ENCODE results near the gene OGFR.
A peak's percentile ranks its signal among the peaks of the same experiment; 100 is the strongest.

Gene OGFR

GRCh38 chr20:62816884-62817873 is 12.5 kb downstream of the OGFR start, which contains the start of gene COL9A3:
Gene COL9A3, plus strand, starts transcription at chr20:62817050. Its CDS starts 15 bp downstream, at chr20:62817065.
- DNase-seq = no peak

GRCh38 chr20:62817975-62818591 is 13.4 kb downstream of the OGFR start:
- no peak for DNase-seq

- no peak for DNase-seq
Observed at GRCh38 chr20:62818592-62819493, 14.2 kb downstream of the OGFR start.

GRCh38 chr20:62819494-62820174 is 15.0 kb downstream of the OGFR start:
- no peak for DNase-seq

DNA sequence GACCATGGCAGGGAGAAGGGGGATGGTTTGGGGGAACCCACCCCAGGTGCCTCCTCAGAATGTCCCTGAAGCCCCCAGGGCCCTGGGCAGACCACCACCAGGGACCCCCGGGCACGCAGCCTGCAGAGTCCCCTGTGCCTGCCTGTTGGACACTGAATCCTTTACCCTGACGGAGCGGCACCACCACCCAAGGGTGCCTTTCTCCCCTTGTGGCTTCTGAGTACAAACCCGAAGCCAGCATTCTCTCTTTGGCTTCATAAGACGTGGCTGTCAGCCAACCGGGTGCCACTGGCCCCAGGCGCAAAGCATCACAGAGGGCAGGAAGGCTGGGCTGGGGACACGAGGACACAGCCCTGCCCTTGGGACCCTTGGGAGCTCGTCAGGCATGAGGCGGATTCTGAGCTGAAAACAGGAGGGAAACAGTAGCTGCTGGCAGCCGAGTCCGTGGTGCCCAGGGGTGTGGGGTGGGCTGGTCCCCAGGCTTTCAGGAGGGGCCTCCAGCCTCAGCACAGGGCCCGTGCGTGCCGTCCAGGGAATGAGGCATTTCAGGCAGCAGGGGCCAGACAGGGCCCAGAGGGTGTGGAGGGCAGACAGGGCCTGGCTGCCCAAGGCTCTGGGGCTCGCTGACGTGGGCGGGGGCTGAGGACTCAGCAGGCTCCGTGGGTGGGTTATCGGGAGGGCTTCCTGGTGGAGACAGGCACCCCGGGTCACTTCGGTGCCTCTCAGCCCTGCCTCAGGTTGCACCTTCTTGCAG is 15.8 kb downstream of the OGFR start:
- no peak for DNase-seq

DNA sequence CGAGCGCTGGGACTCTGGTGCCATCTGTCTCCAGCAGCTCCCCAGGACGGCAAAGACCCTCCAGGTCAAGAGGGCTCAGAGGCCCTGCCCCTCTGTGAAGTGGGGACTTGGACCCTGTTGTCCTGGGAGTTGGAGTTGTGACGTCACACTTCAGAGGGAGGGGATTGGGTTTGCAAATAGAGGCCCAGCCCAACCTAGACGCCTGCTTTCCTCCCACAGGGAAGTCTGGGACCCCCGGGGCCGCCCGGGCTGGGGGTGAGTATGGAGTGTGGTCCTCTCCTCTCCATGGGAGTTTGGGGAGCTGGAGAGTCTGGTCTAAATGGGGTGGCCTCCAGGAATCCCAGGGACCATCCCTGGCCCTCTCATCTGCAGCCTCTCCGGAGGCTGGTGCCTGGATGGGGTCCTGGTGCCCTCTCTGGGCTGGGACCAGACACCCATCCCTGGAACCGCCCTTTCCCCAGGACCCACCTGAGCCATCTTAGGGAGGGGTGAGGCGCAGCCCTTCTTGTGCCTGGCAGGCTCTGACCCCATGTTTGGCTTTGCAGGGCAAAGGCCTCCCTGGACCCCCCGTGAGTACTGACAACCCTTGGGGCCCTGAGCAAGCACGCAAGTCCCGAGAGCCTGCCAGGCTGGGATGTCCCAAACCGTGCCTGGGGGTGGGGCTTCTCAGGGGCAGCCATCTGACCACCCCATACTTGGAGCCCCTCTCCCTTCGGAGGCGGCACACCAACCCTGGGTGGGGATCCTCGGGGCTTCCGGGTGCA is 16.5 kb downstream of the OGFR start:
- DNase-seq = no peak

DNA sequence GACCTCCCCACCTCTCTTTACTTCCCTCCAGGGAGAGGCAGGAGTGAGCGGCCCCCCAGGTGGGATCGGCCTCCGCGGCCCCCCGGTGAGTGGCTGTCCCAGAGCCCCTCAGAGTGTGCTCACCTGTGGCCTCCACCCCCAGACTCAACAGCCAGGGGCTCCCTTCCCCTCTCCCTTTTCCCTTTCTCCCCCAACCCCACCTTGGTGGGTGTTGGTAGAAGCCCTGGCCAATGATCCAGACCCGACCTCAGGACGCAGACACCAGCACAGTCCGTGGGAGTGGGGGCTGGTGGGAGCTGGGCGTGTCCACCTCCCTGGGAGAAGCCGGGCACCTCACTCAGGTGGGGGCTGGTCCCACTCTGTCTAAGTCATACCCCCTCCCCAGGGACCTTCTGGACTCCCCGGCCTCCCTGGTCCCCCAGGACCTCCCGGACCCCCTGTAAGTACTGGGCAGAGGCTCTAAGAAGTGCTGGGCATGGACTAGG is 17.1 kb downstream of the OGFR start:
- no peak for DNase-seq

GRCh38 chr20:62822239-62822787 is 17.7 kb downstream of the OGFR start:
- no peak for DNase-seq

GRCh38 chr20:62822788-62823651 is 18.4 kb downstream of the OGFR start:
- DNase-seq = peak; percentile 73

GRCh38 chr20:62823688-62824475 is 19.2 kb downstream of the OGFR start:
- no peak for DNase-seq

- peak; percentile 50 for DNase-seq
Observed at GRCh38 chr20:62824476-62825332, 20.1 kb downstream of the OGFR start.

DNA sequence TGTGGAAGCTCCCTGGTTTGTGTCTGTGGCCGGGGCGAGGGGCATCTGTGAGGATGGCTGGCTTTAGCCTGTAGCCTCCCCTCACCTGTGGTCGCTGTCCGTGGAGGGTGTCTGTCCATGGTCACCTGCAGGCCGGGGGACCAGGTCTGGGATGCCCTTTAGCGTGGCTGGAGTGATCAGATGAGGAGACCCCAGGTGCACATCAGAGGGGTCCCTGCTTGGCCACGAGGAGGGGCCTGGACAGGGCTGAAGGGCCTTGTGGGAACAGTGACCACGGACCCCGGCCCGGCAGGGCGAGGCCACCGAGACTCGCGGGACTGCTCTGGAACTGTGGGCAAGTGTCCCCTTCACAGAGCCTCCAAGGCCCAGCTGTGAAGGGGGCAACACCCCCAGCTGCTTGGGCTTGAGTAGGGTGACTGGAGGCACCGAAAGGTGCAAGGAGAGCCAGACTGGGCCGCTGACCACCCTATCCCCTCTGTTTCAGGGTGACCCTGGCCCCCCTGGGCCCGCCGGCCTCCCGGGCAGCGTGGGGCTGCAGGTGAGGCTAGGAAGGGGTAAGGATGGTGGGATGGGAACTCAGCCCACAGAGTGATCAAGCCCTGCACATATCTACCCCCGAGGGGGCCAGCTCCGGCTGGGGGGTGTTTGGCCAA is 20.8 kb downstream of the OGFR start:
- no peak for DNase-seq

DNA sequence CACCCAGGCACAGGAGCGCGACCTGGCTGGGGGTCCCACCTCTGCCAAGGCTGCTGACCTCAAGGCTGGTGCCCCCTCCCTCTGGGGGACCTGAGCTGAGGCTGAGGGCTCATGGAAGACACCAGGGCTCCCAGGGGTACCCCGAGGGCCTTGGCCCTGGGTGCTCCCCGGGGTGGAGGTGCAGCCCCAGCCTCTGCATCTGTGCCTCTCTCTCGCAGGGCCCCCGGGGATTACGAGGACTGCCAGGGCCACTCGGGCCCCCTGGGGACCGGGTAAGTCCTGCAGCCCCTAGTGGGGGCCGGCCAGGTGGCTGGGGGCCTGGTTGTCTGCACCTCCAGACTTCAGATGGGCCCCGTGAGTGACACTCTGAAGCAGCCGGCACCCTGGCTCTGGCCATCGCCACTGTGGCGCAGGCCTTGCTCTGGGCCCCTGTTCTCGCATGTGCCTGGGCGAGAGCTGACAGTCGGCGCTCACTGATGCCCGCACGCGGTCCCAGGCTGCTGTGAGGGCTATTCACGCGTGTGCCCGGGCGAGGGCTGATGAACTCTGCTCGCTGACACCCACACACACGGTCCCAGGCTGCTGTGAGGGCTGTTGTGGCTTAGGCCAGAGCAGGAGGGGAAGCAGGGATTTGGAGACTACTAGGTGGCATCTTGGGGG is 21.5 kb downstream of the OGFR start:
- no peak for DNase-seq

GRCh38 chr20:62826646-62827310 is 22.1 kb downstream of the OGFR start:
- DNase-seq = no peak

- no peak for DNase-seq
Observed at GRCh38 chr20:62827311-62828038, 22.8 kb downstream of the OGFR start.

Measured in stimulated activated CD8-positive, alpha-beta memory T cell treated with anti-CD3 and anti-CD28 coated beads, Interleukin-4, amount 100 ng/mL, for 48 hours (primary cell).